Fibroblast of lung (primary cell): Measurements from ENCODE around the gene PCSK6.

ENCODE experiments used
- EZH2 ChIP-seq: IDR thresholded peaks from 2 replicates; pipeline ENCODE4 v1.5.1; 2012; ENCODE audit warnings: low read length, control low read depth, mild to moderate bottlenecking; ENCODE audit errors: missing control alignments
- TF ChIP-seq, protein P1 (sequence below), 2 donors: IDR thresholded peaks in 1 of 2; conservative IDR thresholded peaks in 1 of 2; 1 replicate in 1 of 2; 2 replicates in 1 of 2; pipeline ENCODE4 v1.5.1; 2011 to 2012; ENCODE audit warnings: low read length in 2 of 2, control low read depth in 1 of 2, inconsistent platforms in 1 of 2, low read depth in 1 of 2, mild to moderate bottlenecking in 1 of 2

DNA sequence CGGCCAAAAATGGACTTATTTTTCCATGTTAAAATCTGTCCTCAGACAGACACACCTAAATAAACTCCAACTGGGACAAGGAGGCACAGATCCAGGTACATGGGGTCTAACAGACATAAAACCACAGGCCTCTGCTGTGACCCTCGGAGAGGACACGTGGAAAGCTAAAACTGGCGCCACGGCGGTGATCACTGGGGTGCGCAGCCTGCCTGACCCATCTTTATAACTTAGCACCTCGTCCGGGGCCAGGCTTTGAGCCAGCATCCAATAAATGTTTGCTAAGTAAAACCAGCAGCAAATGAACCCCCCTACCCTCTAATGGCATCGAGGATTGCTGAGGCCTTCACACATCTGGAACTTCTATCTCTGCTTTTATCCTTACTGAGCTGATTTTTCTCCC lies 15.3 kb downstream of the PCSK6 start:
- TF ChIP-seq, protein P1, sequence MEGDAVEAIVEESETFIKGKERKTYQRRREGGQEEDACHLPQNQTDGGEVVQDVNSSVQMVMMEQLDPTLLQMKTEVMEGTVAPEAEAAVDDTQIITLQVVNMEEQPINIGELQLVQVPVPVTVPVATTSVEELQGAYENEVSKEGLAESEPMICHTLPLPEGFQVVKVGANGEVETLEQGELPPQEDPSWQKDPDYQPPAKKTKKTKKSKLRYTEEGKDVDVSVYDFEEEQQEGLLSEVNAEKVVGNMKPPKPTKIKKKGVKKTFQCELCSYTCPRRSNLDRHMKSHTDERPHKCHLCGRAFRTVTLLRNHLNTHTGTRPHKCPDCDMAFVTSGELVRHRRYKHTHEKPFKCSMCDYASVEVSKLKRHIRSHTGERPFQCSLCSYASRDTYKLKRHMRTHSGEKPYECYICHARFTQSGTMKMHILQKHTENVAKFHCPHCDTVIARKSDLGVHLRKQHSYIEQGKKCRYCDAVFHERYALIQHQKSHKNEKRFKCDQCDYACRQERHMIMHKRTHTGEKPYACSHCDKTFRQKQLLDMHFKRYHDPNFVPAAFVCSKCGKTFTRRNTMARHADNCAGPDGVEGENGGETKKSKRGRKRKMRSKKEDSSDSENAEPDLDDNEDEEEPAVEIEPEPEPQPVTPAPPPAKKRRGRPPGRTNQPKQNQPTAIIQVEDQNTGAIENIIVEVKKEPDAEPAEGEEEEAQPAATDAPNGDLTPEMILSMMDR (conservative IDR thresholded peaks at IDR 0.05 in 1 of 2, IDR thresholded peaks at IDR 0.05 in 1 of 2; ENCODE audit: low read depth in 1 of 2, low read length in 2 of 2): no peak
- no peak for TF ChIP-seq EZH2
